Progenitor cell of endocrine pancreas (in vitro differentiated cells): ENCODE results near the gene MAST4. TPM values are rescaled to one million over a fixed set of nuclear protein-coding genes. Genes with fewer than 3 reads are reported as not detected.
A peak's percentile ranks its signal among the peaks of the same experiment; 100 is the strongest.

Experiments used
- DNase-seq: peaks from one replicate; pipeline ENCODE4 v3.0.0; 2021; ENCODE audit warnings: low spot score; ENCODE audit not compliant: unreplicated experiment
- H3K27ac Mint-ChIP-seq: 2 replicates; pipeline ENCODE4 v1.8.0; 2021; ENCODE audit warnings: mild to moderate bottlenecking, moderate library complexity, mixed read lengths
- H3K27me3 Mint-ChIP-seq: 2 replicates; pipeline ENCODE4 v1.8.0; 2021; ENCODE audit warnings: mixed read lengths
- H3K36me3 Mint-ChIP-seq: 2 replicates; pipeline ENCODE4 v1.8.0; 2022; ENCODE audit warnings: mixed read lengths; ENCODE audit not compliant: insufficient read depth
- H3K4me1 Mint-ChIP-seq: 2 replicates; pipeline ENCODE4 v1.8.0; 2021; ENCODE audit warnings: low read depth, mixed read lengths
- H3K4me3 Mint-ChIP-seq: 2 replicates; pipeline ENCODE4 v1.8.0; 2021; ENCODE audit warnings: low read depth, mild to moderate bottlenecking, moderate library complexity, mixed read lengths
- H3K9me3 Mint-ChIP-seq: 2 replicates; pipeline ENCODE4 v1.8.0; 2021; ENCODE audit warnings: low read depth, mixed read lengths
- CTCF ChIP-seq: fragments of 200-600 bp; sonication (generic); IDR thresholded peaks from one replicate; pipeline ENCODE4 v1.5.0; 2021; ENCODE audit warnings: antibody characterized with exemption, mild to moderate bottlenecking; ENCODE audit not compliant: unreplicated experiment
- total RNA-seq: library from RNA; stranded (reverse); gene quantifications from 2 replicates; pipeline ENCODE4 v1.2.1, GENCODE V29; 2021

MAST4 gene
- total RNA-seq, 1 donor from 2014 or later: 45.3 TPM

GRCh38 chr5:66617991-66618768, 22.0 kb downstream of the MAST4 start:
- no peaks in the 10 kb centered on the region for H3K27me3 Mint-ChIP-seq
- peaks cover 34% of the 10 kb centered on the region for H3K4me1 Mint-ChIP-seq
- peaks cover 10% of the 10 kb centered on the region for H3K36me3 Mint-ChIP-seq
- peaks cover 7% of the 10 kb centered on the region for H3K9me3 Mint-ChIP-seq
- no peak for DNase-seq
- TF ChIP-seq CTCF: no peak
- H3K27ac Mint-ChIP-seq: no peak overlapping the region
- no peak overlapping the region for H3K4me3 Mint-ChIP-seq

- H3K27me3 Mint-ChIP-seq: no peaks in the 10 kb centered on the region
Observed at GRCh38 chr5:66620711-66621110, 24.5 kb downstream of the MAST4 start.

GRCh38 chr5:66621146-66621545, 25.0 kb downstream of the MAST4 start:
- DNase-seq: no peak
- Mint-ChIP-seq H3K9me3 (peaks cover 12% of the 10 kb centered on the region), H3K27ac (peak overlapping the region; percentile 11), H3K36me3 (peaks cover 10% of the 10 kb centered on the region), H3K27me3 (no peaks in the 10 kb centered on the region), H3K4me3 (no peak overlapping the region), H3K4me1 (peaks cover 16% of the 10 kb centered on the region)
- no peak for TF ChIP-seq CTCF

More at GRCh38 chr5:66620711-66621110, 24.5 kb downstream of the MAST4 start:
- peaks cover 21% of the 10 kb centered on the region for H3K4me1 Mint-ChIP-seq
- H3K27ac Mint-ChIP-seq: peak overlapping the region; percentile 11
- peaks cover 12% of the 10 kb centered on the region for H3K36me3 Mint-ChIP-seq
- H3K9me3 Mint-ChIP-seq: peaks cover 12% of the 10 kb centered on the region
- no peak overlapping the region for H3K4me3 Mint-ChIP-seq
- TF ChIP-seq CTCF: no peak
- DNase-seq: no peak

GRCh38 chr5:66621736-66622135, 25.5 kb downstream of the MAST4 start:
- Mint-ChIP-seq H3K4me1 (peaks cover 13% of the 10 kb centered on the region), H3K9me3 (peaks cover 12% of the 10 kb centered on the region), H3K27ac (no peak overlapping the region), H3K36me3 (peaks cover 10% of the 10 kb centered on the region), H3K4me3 (no peak overlapping the region), H3K27me3 (no peaks in the 10 kb centered on the region)
- no peak for TF ChIP-seq CTCF
- DNase-seq: no peak

GRCh38 chr5:66628561-66628960, 32.4 kb downstream of the MAST4 start:
- no peaks in the 10 kb centered on the region for H3K27me3 Mint-ChIP-seq
- peaks cover 3% of the 10 kb centered on the region for H3K36me3 Mint-ChIP-seq
- H3K4me3 Mint-ChIP-seq: no peak overlapping the region
- no peak for TF ChIP-seq CTCF
- DNase-seq: no peak
- peaks cover 3% of the 10 kb centered on the region for H3K9me3 Mint-ChIP-seq
- no peak overlapping the region for H3K27ac Mint-ChIP-seq
- H3K4me1 Mint-ChIP-seq: peaks cover 25% of the 10 kb centered on the region
